Sigmoid colon (tissue), 7 donors: Measurements from ENCODE around the gene FILIP1L. TPM values are rescaled to one million over a fixed set of nuclear protein-coding genes. Genes with fewer than 3 reads are reported as not detected.

Experiments used
- DNase-seq: peaks from one replicate; pipeline ENCODE4 v3.0.0-alpha.2; 2019
- H3K27ac ChIP-seq, 4 donors: fragments of 200-600 bp; sonication (generic); one replicate each; pipeline ENCODE4 v1.5.1; 2016 to 2019; ENCODE audit warnings: mild to moderate bottlenecking in 1 of 4
- H3K27me3 ChIP-seq, 3 donors: fragments of 200-600 bp; sonication (generic); one replicate each; pipeline ENCODE4 v1.5.1; 2019; ENCODE audit warnings: mild to moderate bottlenecking in 1 of 3
- H3K36me3 ChIP-seq, 4 donors: fragments of 200-600 bp; sonication (generic); one replicate each; pipeline ENCODE4 v1.5.1; 2016 to 2019
- H3K4me1 ChIP-seq, 4 donors: fragments of 200-600 bp; sonication (generic); one replicate each; pipeline ENCODE4 v1.5.1; 2017 to 2019
- H3K4me3 ChIP-seq, 4 donors: fragments of 200-600 bp; sonication (generic); one replicate each; pipeline ENCODE4 v1.5.1; 2017 to 2019; ENCODE audit warnings: mild to moderate bottlenecking in 2 of 4, moderate library complexity in 1 of 4
- H3K9me3 ChIP-seq, 4 donors: fragments of 200-600 bp in 3 of 4; sonication (generic) in 3 of 4; one replicate each; pipeline versions ENCODE4 v1.5.1 to v1.6.1; 2013 to 2019
- CTCF ChIP-seq, 4 experiments: fragments of 450-650 bp in 3 of 4; fragments of 200-600 bp in 1 of 4; IDR thresholded peaks; one replicate each; pipeline ENCODE4 v1.5.1; 2016 to 2019; ENCODE audit warnings: antibody characterized with exemption in 4 of 4, mild to moderate bottlenecking in 3 of 4, moderate library complexity in 2 of 4
- EP300 ChIP-seq, 4 donors: sonication (generic); formaldehyde crosslinking; IDR thresholded peaks; one replicate each; pipeline ENCODE4 v1.6.1; 2017; ENCODE audit warnings: antibody characterized with exemption in 4 of 4
- POLR2A ChIP-seq, 2 donors: fragments of 450-650 bp; IDR thresholded peaks; one replicate each; pipeline ENCODE4 v1.6.1; 2016; ENCODE audit warnings: antibody characterized with exemption in 2 of 2, mild to moderate bottlenecking in 2 of 2, moderate library complexity in 2 of 2
- POLR2AphosphoS5 ChIP-seq, 4 donors: sonication (generic); formaldehyde crosslinking; IDR thresholded peaks; one replicate each; pipeline ENCODE4 v1.6.1; 2017; ENCODE audit warnings: antibody characterized with exemption in 4 of 4
- WGBS, 2 donors: extraction: QIAGEN DNeasy Blood & Tissue Kit; methylation state at CpG; one replicate each; pipeline ENCODE4 v1.1.7; 2013; 5-methylcytosine and 5-hydroxymethylcytosine counted together
- intact Hi-C: fragments of 100-400 bp; cut with DNase I; formaldehyde crosslinking; loops from one replicate; pipeline ENCODE4 v1.15.1; 2023
- polyA plus RNA-seq, 3 donors: library from polyadenylated mRNA; stranded (reverse); fragments of 200-250 nt; gene quantifications; one replicate each; pipeline ENCODE4 v1.2.3, GENCODE V29; 2013
- total RNA-seq, 4 donors: library from RNA; depleted of rRNA; stranded (reverse); fragments of >200 nt; gene quantifications; one replicate each; pipeline ENCODE4 v1.1.0, GENCODE V29; 2016
- donor health status: healthy with polysubstance abuse.
- donor health status: Bipolar disorder and iron deficiency.
- donor health status: healthy.

FILIP1L gene
- total and polyA plus RNA-seq, 7 donors: 6.0 to 93.3 (median 42.5) TPM

GRCh38 chr3:100129941-100130340 lies 15.6 kb upstream of the FILIP1L start:
- no peak overlapping the region for H3K27ac ChIP-seq
- no peaks in the 10 kb centered on the region for H3K27me3 ChIP-seq
- H3K4me1 ChIP-seq: peaks cover 0 to 10% (median 5%) of the 10 kb centered on the region in 4 donors
- no peak for TF ChIP-seq POLR2AphosphoS5 (IDR thresholded peaks at IDR 0.05)
- no peak for TF ChIP-seq POLR2A (IDR thresholded peaks at IDR 0.05)
- no peak for TF ChIP-seq EP300 (IDR thresholded peaks at IDR 0.05)
- TF ChIP-seq CTCF (IDR thresholded peaks at IDR 0.05): no peak
- WGBS, 2 donors: 72 to 97% methylated on average over 1 of the region's 1 CpG
- H3K36me3 ChIP-seq: no peaks in the 10 kb centered on the region
- intact Hi-C loops: no loop called here
- DNase-seq: no peak
- H3K9me3 ChIP-seq: no peaks in the 10 kb centered on the region
- H3K4me3 ChIP-seq: no peak overlapping the region

GRCh38 chr3:100128565-100128964 lies 14.3 kb upstream of the FILIP1L start:
- TF ChIP-seq CTCF (IDR thresholded peaks at IDR 0.05) (no peak), EP300 (IDR thresholded peaks at IDR 0.05) (no peak), POLR2A (IDR thresholded peaks at IDR 0.05) (no peak), POLR2AphosphoS5 (IDR thresholded peaks at IDR 0.05) (no peak)
- no peak for DNase-seq
- H3K27me3 ChIP-seq: no peaks in the 10 kb centered on the region
- H3K36me3 ChIP-seq: no peaks in the 10 kb centered on the region
- no peaks in the 10 kb centered on the region for H3K9me3 ChIP-seq
- H3K27ac ChIP-seq: no peak overlapping the region
- intact Hi-C loops: no loop called here
- no peak overlapping the region for H3K4me3 ChIP-seq
- H3K4me1 ChIP-seq: peaks cover 0 to 10% (median 5%) of the 10 kb centered on the region in 4 donors
- WGBS, 2 donors: 87 to 95% methylated on average over 5 of the region's 5 CpGs

GRCh38 chr3:100127792-100128191 lies 13.5 kb upstream of the FILIP1L start:
- intact Hi-C loops: no loop called here

GRCh38 chr3:100125161-100125938 lies 11.0 kb upstream of the FILIP1L start:
- peaks cover 0 to 10% (median 5%) of the 10 kb centered on the region in 4 donors for H3K4me1 ChIP-seq
- H3K36me3 ChIP-seq: no peaks in the 10 kb centered on the region
- TF ChIP-seq EP300 (IDR thresholded peaks at IDR 0.05) (no peak), POLR2AphosphoS5 (IDR thresholded peaks at IDR 0.05) (no peak), POLR2A (IDR thresholded peaks at IDR 0.05) (no peak), CTCF (IDR thresholded peaks at IDR 0.05) (no peak)
- intact Hi-C loops: no loop called here
- H3K4me3 ChIP-seq: no peak overlapping the region
- no peaks in the 10 kb centered on the region for H3K9me3 ChIP-seq
- no peak overlapping the region for H3K27ac ChIP-seq
- no peaks in the 10 kb centered on the region for H3K27me3 ChIP-seq
- 91 to 94% methylated on average over 5 of the region's 5 CpGs for WGBS, 2 donors
- no peak for DNase-seq

More at GRCh38 chr3:100127792-100128191, 13.5 kb upstream of the FILIP1L start:
- peak overlapping the region in 1 of 4 donors; percentile 36 for H3K27ac ChIP-seq
- WGBS, 2 donors: 76 to 86% methylated on average over 2 of the region's 2 CpGs
- H3K4me1 ChIP-seq: peaks cover 0 to 10% (median 5%) of the 10 kb centered on the region in 4 donors
- no peaks in the 10 kb centered on the region for H3K9me3 ChIP-seq
- no peaks in the 10 kb centered on the region for H3K27me3 ChIP-seq
- H3K4me3 ChIP-seq: no peak overlapping the region
- no peak for DNase-seq
- H3K36me3 ChIP-seq: no peaks in the 10 kb centered on the region
- TF ChIP-seq POLR2AphosphoS5 (IDR thresholded peaks at IDR 0.05): peak in 3 of 4 donors; percentile 7 to 42 (median 16)
- no peak for TF ChIP-seq POLR2A (IDR thresholded peaks at IDR 0.05)

- no peak for DNase-seq
- intact Hi-C loops: no loop called here
- TF ChIP-seq POLR2A (IDR thresholded peaks at IDR 0.05): no peak
- no peak for TF ChIP-seq CTCF (IDR thresholded peaks at IDR 0.05)
- no peak for TF ChIP-seq POLR2AphosphoS5 (IDR thresholded peaks at IDR 0.05)
- no peak for TF ChIP-seq EP300 (IDR thresholded peaks at IDR 0.05)
- Histone ChIP-seq H3K27ac (peak overlapping the region in 1 of 4 donors; percentile 6), H3K4me3 (no peak overlapping the region), H3K36me3 (no peaks in the 10 kb centered on the region), H3K4me1 (peaks cover 0 to 10% (median 5%) of the 10 kb centered on the region in 4 donors), H3K27me3 (no peaks in the 10 kb centered on the region), H3K9me3 (no peaks in the 10 kb centered on the region)
- WGBS, 2 donors: 89 to 92% methylated on average over 5 of the region's 5 CpGs
Measured at GRCh38 chr3:100124201-100124761, 10.0 kb upstream of the FILIP1L start.
